Measurements from ENCODE around the gene NMRK2. TPM values are rescaled to one million over a fixed set of nuclear protein-coding genes. Genes with fewer than 3 reads are reported as not detected.

Gene NMRK2
- polyA plus RNA-seq, 3 donors: not detected

DNA sequence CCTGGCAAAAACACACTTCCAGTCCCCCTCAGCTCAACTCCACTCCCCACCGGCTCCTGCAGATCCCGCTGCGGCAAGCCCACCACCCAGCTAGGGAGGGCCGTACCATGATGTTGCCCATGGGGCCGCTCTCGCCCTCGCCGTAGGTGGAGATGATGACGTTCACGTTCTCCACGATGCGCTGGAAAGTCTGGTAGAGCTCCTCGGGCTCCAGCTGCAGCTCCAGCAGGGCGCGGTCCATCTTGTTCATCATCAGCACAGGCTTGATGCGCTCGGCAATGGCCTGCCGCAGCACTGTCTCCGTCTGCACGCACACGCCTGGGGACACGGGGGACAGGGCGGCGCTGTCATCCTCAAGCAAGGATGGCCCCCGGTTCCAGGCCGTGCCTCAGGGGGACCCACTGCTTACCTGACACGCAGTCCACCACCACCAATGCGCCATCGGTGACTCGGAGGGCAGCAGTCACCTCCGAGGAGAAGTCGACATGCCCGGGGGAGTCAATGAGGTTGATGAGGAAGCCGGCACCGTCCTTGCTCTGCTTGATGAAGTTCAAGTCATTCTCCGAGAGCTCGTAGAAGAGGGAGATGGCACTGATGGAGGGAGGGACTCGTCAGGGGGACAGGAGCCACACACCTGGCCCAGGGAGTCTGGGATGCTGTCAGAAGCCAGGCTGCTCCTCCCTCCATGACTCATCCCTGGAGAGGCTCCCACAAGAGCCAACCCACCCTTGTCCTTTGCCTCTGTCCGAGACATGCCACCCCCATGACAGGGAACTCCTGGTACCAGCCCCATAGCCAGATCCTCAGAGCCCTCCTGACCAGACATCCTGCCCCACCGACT is 50.1 kb downstream of the NMRK2 start:
- intact Hi-C loops (cut with micrococcal nuclease): no loop called here
- H3K9me3 Mint-ChIP-seq: peaks cover 0 to 2% (median 0%) of the 10 kb centered on the region in 7 donors
- Histone ChIP-seq H3K4me2 (replicated peaks; ENCODE audit: extremely low read depth, low read length, poor library complexity, severe bottlenecking) (no peak overlapping the region), H4K20me1 (ENCODE audit: insufficient read depth, low read length) (peaks cover 85% of the 10 kb centered on the region), H3K4me3 (replicated peaks in 1 of 3; ENCODE audit: low read depth in 2 of 3, low read length in 3 of 3) (no peak overlapping the region), H3K9me3 (replicated peaks in 1 of 2; ENCODE audit: control insufficient read depth in 1 of 2, insufficient read depth in 1 of 2, low read length in 2 of 2) (no peaks in the 10 kb centered on the region), H3K36me3 (replicated peaks in 1 of 2; ENCODE audit: control insufficient read depth in 1 of 2, insufficient read depth in 2 of 2, low read length in 2 of 2) (peaks cover 62 to 64% of the 10 kb centered on the region in 2 donors), H3K9ac (ENCODE audit: insufficient read depth, low read length, poor library complexity, severe bottlenecking) (no peak overlapping the region), H3K27ac (ENCODE audit: low read depth in 1 of 2, low read length in 2 of 2) (peak overlapping the region in 1 of 2 donors; percentile 93), H2AFZ (ENCODE audit: insufficient read depth, low read depth, low read length, poor library complexity, severe bottlenecking) (no peak overlapping the region), H3K79me2 (ENCODE audit: insufficient read depth, low read length) (peaks cover 71% of the 10 kb centered on the region), H3K4me1 (ENCODE audit: control insufficient read depth in 1 of 2, insufficient read depth in 2 of 2, low read length in 2 of 2) (peaks cover 35 to 41% of the 10 kb centered on the region in 2 donors), H3K27me3 (ENCODE audit: control insufficient read depth in 2 of 2, insufficient read depth in 2 of 2, low read length in 2 of 2) (no peaks in the 10 kb centered on the region)
- TF ChIP-seq, protein P1, sequence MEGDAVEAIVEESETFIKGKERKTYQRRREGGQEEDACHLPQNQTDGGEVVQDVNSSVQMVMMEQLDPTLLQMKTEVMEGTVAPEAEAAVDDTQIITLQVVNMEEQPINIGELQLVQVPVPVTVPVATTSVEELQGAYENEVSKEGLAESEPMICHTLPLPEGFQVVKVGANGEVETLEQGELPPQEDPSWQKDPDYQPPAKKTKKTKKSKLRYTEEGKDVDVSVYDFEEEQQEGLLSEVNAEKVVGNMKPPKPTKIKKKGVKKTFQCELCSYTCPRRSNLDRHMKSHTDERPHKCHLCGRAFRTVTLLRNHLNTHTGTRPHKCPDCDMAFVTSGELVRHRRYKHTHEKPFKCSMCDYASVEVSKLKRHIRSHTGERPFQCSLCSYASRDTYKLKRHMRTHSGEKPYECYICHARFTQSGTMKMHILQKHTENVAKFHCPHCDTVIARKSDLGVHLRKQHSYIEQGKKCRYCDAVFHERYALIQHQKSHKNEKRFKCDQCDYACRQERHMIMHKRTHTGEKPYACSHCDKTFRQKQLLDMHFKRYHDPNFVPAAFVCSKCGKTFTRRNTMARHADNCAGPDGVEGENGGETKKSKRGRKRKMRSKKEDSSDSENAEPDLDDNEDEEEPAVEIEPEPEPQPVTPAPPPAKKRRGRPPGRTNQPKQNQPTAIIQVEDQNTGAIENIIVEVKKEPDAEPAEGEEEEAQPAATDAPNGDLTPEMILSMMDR (IDR thresholded peaks at IDR 0.05): no peak
- H3K4me1 Mint-ChIP-seq: peaks cover 37% of the 10 kb centered on the region
- peak in 1 of 3 donors; percentile 10 for DNase-seq
- WGBS (ENCODE audit: insufficient coverage): 94% methylated on average over 34 of the region's 40 CpGs
- peak overlapping the region in 1 of 2 donors; percentile 96 for H3K4me3 Mint-ChIP-seq
- peak overlapping the region in 6 of 7 donors; percentile 50 to 82 (median 60) for H3K27ac Mint-ChIP-seq
- H3K27me3 Mint-ChIP-seq (ENCODE audit: low read depth in 3 of 3): no peaks in the 10 kb centered on the region
- H3K36me3 Mint-ChIP-seq: peaks cover 56 to 64% of the 10 kb centered on the region in 2 donors

DNA sequence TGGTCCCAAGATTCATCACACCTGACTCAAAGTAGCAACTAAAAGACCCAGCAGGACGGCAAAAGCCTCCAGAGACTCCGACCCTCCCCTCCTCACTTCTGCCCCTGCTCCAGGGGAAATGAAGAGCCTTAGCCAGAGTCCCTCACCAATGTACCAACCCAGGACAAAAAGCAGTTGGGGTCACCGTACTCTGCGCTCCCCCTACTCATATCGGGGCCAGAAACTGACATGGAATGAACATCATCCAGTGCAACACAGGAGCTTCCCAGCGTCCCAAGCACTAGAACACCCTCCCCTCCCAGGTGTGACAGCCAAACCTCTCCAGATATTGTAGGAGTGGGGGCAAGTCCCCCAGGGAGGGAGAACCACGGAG is 50.7 kb downstream of the NMRK2 start:
- WGBS (ENCODE audit: insufficient coverage): 92% methylated on average over 2 of the region's 7 CpGs
- peak overlapping the region; percentile 92 for H3K9ac ChIP-seq (ENCODE audit: insufficient read depth, low read length, poor library complexity, severe bottlenecking)
- H2AFZ ChIP-seq (ENCODE audit: insufficient read depth, low read depth, low read length, poor library complexity, severe bottlenecking): no peak overlapping the region
- peaks cover 79% of the 10 kb centered on the region for H4K20me1 ChIP-seq (ENCODE audit: insufficient read depth, low read length)
- no peaks in the 10 kb centered on the region for H3K9me3 ChIP-seq (replicated peaks in 1 of 2; ENCODE audit: control insufficient read depth in 1 of 2, insufficient read depth in 1 of 2, low read length in 2 of 2)
- H3K4me3 ChIP-seq (replicated peaks in 1 of 3; ENCODE audit: low read depth in 2 of 3, low read length in 3 of 3): peak overlapping the region in 1 of 3 experiments; percentile 97
- peak overlapping the region in 5 of 7 donors; percentile 50 to 97 (median 93) for H3K27ac Mint-ChIP-seq
- intact Hi-C loops (cut with micrococcal nuclease): no loop called here
- H3K9me3 Mint-ChIP-seq: peaks cover 0 to 2% (median 0%) of the 10 kb centered on the region in 7 donors
- H3K27me3 Mint-ChIP-seq (ENCODE audit: low read depth in 3 of 3): no peaks in the 10 kb centered on the region
- H3K36me3 Mint-ChIP-seq: peaks cover 52 to 58% of the 10 kb centered on the region in 2 donors
- TF ChIP-seq, protein P1 (IDR thresholded peaks at IDR 0.05): no peak
- no peaks in the 10 kb centered on the region for H3K27me3 ChIP-seq (ENCODE audit: control insufficient read depth in 2 of 2, insufficient read depth in 2 of 2, low read length in 2 of 2)
- peaks cover 39% of the 10 kb centered on the region for H3K4me1 Mint-ChIP-seq
- peak overlapping the region; percentile 29 to 93 for H3K27ac ChIP-seq (ENCODE audit: low read depth in 1 of 2, low read length in 2 of 2)
- H3K4me2 ChIP-seq (replicated peaks; ENCODE audit: extremely low read depth, low read length, poor library complexity, severe bottlenecking): peak overlapping the region; percentile 84
- peaks cover 67% of the 10 kb centered on the region for H3K79me2 ChIP-seq (ENCODE audit: insufficient read depth, low read length)
- no peak for DNase-seq
- peaks cover 35 to 44% of the 10 kb centered on the region in 2 donors for H3K4me1 ChIP-seq (ENCODE audit: control insufficient read depth in 1 of 2, insufficient read depth in 2 of 2, low read length in 2 of 2)
- H3K36me3 ChIP-seq (replicated peaks in 1 of 2; ENCODE audit: control insufficient read depth in 1 of 2, insufficient read depth in 2 of 2, low read length in 2 of 2): peaks cover 56 to 58% of the 10 kb centered on the region in 2 donors
- H3K4me3 Mint-ChIP-seq: peak overlapping the region; percentile 96 to 97
